ENCODE measurements around the gene MIER2. TPM values are rescaled to one million over a fixed set of nuclear protein-coding genes. Genes with fewer than 3 reads are reported as not detected.

Gene MIER2
- total and polyA plus RNA-seq, 7 donors, result 6.6 to 31.9 (median 12.3) TPM

DNA sequence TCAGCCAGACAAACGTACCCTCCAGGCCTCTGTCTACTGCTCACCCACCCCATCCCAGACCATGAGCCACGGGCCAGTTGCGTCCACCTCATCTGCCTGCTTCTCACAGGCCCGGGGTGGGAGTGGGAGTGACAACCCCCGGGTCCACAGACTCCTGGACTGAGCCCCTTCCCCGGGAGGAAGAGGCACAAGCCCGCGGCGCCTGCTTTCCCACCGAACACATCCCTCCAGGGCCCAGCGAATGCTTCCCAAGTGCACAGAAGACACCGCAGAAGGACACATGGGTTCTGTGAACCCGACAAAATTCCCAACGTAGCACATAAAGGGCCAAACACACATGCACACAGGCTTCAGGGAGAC lies 35.4 kb downstream of the MIER2 start:
- WGBS, 2 donors, result 79 to 93% methylated on average over 14 of the region's 14 CpGs
- intact Hi-C loops (cut with DNase I), result no loop called here
- H3K27me3 ChIP-seq, result no peaks in the 10 kb centered on the region
- H3K4me1 ChIP-seq, result no peaks in the 10 kb centered on the region
- no peak overlapping the region for H3K27ac ChIP-seq
- no peaks in the 10 kb centered on the region for H3K9me3 ChIP-seq
- TF ChIP-seq, protein P1, sequence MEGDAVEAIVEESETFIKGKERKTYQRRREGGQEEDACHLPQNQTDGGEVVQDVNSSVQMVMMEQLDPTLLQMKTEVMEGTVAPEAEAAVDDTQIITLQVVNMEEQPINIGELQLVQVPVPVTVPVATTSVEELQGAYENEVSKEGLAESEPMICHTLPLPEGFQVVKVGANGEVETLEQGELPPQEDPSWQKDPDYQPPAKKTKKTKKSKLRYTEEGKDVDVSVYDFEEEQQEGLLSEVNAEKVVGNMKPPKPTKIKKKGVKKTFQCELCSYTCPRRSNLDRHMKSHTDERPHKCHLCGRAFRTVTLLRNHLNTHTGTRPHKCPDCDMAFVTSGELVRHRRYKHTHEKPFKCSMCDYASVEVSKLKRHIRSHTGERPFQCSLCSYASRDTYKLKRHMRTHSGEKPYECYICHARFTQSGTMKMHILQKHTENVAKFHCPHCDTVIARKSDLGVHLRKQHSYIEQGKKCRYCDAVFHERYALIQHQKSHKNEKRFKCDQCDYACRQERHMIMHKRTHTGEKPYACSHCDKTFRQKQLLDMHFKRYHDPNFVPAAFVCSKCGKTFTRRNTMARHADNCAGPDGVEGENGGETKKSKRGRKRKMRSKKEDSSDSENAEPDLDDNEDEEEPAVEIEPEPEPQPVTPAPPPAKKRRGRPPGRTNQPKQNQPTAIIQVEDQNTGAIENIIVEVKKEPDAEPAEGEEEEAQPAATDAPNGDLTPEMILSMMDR (IDR thresholded peaks at IDR 0.05), result no peak
- TF ChIP-seq POLR2AphosphoS5 (IDR thresholded peaks at IDR 0.05) (no peak), EP300 (IDR thresholded peaks at IDR 0.05) (no peak), POLR2A (IDR thresholded peaks at IDR 0.05) (no peak)
- peak overlapping the region in 2 of 4 donors; percentile 16 to 32 for H3K4me3 ChIP-seq
- no peak for DNase-seq
- peaks cover 20 to 76% (median 49%) of the 10 kb centered on the region in 4 donors for H3K36me3 ChIP-seq

DNA sequence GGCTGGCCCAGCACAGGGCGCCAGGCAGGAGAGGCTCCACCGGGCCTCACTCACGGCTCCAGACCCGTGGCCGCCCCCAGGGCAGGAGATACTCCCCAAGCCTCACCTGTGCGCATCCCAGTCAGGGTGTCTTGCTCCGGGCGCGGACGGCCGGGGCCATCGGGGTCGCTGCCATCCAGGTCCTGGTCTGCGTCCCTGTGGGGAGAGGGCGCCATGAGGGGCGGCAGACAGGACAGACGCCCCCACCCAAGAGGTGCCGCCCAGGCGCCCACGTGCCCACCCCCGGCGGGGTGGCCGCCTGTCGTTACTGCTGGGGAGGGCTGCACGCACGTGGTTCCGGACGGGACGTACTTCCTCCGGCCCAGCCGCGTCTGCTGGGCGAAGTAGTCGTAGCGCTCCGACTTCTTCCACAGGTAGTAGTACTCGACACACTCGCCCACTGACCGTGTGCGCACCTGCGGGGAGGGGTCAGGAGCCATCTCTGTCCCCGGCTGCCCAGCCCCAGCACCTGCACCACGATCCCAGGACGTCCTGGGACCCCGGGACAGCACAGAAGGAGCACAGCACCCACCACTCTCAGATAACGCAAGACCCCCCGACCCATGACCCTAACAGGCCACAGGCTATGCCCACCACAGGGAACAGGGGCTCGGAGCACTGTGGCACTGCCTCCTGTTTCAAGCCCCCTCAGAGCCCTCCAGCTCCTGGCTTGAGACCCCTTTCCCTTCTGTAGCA lies 36.0 kb downstream of the MIER2 start:
- Histone ChIP-seq H3K27me3 (no peaks in the 10 kb centered on the region), H3K9me3 (no peaks in the 10 kb centered on the region), H3K27ac (no peak overlapping the region), H3K4me1 (no peaks in the 10 kb centered on the region), H3K36me3 (peaks cover 19 to 70% (median 49%) of the 10 kb centered on the region in 4 donors), H3K4me3 (peak overlapping the region in 1 of 4 donors; percentile 16)
- intact Hi-C loops (cut with DNase I), result no loop called here
- no peak for DNase-seq
- 94 to 95% methylated on average over 48 of the region's 48 CpGs for WGBS, 2 donors
- TF ChIP-seq POLR2A (IDR thresholded peaks at IDR 0.05), result no peak
- no peak for TF ChIP-seq POLR2AphosphoS5 (IDR thresholded peaks at IDR 0.05)
- no peak for TF ChIP-seq EP300 (IDR thresholded peaks at IDR 0.05)
- TF ChIP-seq, protein P1 (IDR thresholded peaks at IDR 0.05), result no peak

DNA sequence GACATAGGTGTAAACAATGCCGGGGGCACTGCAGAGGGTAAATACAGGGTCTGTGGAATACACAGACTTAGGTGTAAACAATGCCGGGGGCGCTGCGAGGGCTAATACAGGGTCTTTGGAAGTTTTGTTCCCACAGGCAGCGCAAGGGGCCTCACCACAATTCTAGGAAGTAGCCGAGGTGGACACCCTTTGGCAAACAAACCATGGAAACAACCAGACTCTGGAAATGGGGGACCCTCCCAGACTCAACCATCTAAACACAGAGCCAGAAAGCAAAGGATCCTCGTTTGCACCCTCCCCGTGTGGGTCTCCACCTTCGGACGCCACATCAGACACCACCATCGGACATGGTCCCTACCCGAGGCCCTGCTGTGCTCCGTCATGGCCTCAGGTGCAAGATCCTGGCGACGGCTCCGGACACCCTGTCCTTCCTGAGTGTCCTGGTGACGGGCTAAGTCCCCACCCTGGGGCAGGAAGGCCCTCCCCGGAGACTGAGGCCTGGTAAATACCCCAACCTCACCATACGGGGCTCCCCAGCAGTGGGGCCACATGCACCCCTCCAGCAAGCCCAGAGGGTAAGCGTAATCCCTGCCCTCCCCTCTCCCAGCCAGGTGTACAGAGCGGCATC lies 36.7 kb downstream of the MIER2 start:
- H3K27ac ChIP-seq, result no peak overlapping the region
- H3K27me3 ChIP-seq, result no peaks in the 10 kb centered on the region
- intact Hi-C loops (cut with DNase I), result no loop called here
- H3K4me3 ChIP-seq, result peak overlapping the region in 1 of 4 donors; percentile 16
- no peak for DNase-seq
- WGBS, 2 donors, result 92% methylated on average over 21 of the region's 21 CpGs
- no peaks in the 10 kb centered on the region for H3K9me3 ChIP-seq
- peaks cover 19 to 63% (median 47%) of the 10 kb centered on the region in 4 donors for H3K36me3 ChIP-seq
- no peaks in the 10 kb centered on the region for H3K4me1 ChIP-seq
- TF ChIP-seq, protein P1 (IDR thresholded peaks at IDR 0.05), result no peak
- TF ChIP-seq POLR2AphosphoS5 (IDR thresholded peaks at IDR 0.05) (no peak), EP300 (IDR thresholded peaks at IDR 0.05) (no peak), POLR2A (IDR thresholded peaks at IDR 0.05) (no peak)

DNA sequence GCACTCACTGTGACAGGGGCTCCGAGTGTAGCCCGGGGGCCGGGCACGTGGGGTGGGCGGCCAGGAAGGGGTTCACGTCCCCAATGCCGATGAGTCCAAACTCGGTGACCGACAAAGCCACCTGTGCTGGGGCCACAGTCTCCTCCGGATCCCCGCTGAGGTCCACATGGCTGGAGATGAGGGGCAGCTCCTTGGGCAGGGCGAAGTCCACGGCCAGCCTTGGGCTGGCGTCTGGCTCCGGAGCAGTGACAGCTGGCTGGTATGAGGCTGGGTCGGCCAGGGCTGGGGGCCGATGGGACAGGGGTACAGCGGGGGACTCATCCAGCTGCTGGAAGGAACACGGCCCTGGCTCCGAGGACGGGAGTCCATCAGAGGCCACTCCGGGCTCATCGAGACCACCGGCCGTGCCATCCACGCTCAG lies 37.5 kb downstream of the MIER2 start:
- DNase-seq, result no peak
- TF ChIP-seq, protein P1 (IDR thresholded peaks at IDR 0.05), result no peak
- no peak for TF ChIP-seq POLR2AphosphoS5 (IDR thresholded peaks at IDR 0.05)
- no peak for TF ChIP-seq EP300 (IDR thresholded peaks at IDR 0.05)
- no peak for TF ChIP-seq POLR2A (IDR thresholded peaks at IDR 0.05)
- peaks cover 19 to 60% (median 47%) of the 10 kb centered on the region in 4 donors for H3K36me3 ChIP-seq

More for the DNA sequence above, 37.5 kb downstream of the MIER2 start:
- no peaks in the 10 kb centered on the region for H3K4me1 ChIP-seq
- intact Hi-C loops (cut with DNase I), result no loop called here
- 95 to 96% methylated on average over 26 of the region's 26 CpGs for WGBS, 2 donors
- H3K27ac ChIP-seq, result no peak overlapping the region
- H3K4me3 ChIP-seq, result no peak overlapping the region
- H3K9me3 ChIP-seq, result no peaks in the 10 kb centered on the region
- H3K27me3 ChIP-seq, result no peaks in the 10 kb centered on the region

All from sigmoid colon (tissue), 7 donors.